Jurkat, Clone E6-1 (cell line): ENCODE results near the gene RASD1.
"Not testable (repeated sequence)": the region's sequence is repeated elsewhere in the genome, so short reads cannot be mapped to it uniquely, and the experiment has no call there.

Experiments used
- DNase-seq: peaks from one replicate; pipeline ENCODE4 v3.0.0-alpha.2; 2011; ENCODE audit warnings: low read depth, low spot score
- H3K4me3 ChIP-seq: 2 replicates; pipeline ENCODE4 v1.5.1; 2011; ENCODE audit warnings: mild to moderate bottlenecking, low read length, control low read depth, moderate library complexity

The RASD1 gene

DNA sequence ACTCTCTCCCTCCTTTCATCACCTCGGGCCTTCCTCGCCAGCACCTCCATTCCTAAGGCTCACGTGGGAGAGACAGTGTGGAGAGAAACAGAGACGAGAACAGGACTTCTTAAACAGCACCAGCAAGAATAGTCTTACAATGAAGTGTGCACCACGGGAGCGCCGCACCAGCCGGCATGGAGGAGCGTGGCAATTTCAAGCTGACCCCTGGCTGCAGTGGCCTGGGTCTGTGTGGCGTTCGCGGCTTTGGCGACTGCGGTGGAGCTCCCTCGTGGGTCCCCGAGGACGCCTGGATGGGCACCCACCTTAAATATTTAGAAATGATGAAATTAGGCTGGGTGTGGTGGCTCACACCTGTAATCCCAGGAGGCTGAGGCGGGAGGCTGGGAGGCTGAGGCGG lies 39.9 kb downstream of the RASD1 start:
- no peak overlapping the region for H3K4me3 ChIP-seq
- DNase-seq = no peak

DNA sequence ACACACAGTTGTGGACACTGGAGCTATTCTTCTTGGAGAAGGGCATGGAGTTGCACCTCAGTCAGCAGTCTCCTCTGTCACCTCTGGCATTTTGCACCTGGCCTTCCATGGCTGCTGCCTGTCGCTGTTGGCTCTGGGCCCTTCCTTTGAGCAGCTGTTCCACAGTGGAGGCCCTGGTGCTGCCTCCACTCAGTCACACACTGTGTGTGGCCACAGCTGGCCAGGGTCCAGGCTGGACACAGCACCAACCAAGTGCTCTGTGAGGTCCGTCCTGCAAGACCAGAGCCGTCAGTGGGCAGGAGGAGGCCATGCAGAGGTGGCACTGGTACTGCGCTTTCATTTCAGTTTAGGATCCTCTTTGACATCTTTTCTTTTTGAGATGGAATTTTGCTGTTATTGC lies 41.0 kb downstream of the RASD1 start:
- no peak overlapping the region for H3K4me3 ChIP-seq
- DNase-seq = no peak

DNA sequence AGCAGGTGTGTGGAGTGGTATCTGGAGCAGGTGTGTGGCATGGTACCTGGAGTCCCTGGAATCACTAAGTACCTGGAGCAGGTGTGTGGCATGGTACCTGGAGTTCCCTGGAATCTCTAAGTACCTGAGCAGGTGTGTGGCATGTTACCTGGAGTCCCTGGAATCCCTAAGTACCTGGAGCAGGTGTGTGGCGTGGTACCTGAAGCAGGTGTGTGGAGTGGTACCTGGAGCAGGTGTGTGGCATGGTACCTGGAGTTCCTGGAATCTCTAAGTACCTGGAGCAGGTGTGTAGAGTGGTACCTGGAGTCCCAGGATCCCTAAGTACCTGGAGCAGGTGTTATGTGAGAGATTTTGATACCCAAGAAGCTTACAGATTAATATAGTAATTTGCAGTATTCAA lies 41.5 kb downstream of the RASD1 start:
- DNase-seq, H3K4me3 ChIP-seq: not testable (repeated sequence)

DNA sequence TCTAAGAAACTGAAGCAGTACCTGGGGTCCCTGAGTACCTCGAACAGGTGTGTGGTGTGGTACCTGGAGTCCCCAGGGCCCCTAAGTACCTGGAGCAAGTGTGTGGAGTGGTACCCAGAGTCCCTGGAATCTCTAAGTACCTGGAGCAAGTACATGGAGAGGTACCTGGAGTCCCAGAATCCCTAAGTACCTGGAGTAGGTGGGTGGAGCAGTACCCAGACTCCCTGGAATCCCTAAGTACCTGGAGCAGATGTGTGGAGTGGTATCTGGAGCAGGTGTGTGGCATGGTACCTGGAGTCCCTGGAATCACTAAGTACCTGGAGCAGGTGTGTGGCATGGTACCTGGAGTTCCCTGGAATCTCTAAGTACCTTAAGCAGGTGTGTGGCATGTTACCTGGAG lies 41.9 kb downstream of the RASD1 start:
- no peak overlapping the region for H3K4me3 ChIP-seq
- no peak for DNase-seq

DNA sequence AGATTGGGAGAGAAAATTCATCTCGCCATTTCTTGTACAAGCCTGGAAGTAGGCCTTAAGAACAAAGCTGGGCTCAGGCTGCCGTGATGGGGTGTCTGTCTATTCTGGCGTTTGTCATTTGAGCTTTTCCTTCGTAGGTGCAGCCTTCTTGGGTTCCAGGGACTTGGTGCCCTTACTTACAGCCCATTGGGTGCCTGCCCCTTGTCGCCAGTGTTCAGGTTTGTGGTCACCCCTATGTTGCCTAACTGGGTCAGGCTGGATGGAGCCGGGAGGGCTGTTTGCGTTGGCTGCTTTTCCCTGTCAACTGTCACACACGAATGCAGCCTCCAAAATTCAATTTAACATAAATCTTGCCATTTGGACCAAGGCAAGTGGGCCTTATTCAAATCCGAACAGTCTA lies 43.1 kb downstream of the RASD1 start:
- DNase-seq = no peak
- H3K4me3 ChIP-seq = no peak overlapping the region

DNA sequence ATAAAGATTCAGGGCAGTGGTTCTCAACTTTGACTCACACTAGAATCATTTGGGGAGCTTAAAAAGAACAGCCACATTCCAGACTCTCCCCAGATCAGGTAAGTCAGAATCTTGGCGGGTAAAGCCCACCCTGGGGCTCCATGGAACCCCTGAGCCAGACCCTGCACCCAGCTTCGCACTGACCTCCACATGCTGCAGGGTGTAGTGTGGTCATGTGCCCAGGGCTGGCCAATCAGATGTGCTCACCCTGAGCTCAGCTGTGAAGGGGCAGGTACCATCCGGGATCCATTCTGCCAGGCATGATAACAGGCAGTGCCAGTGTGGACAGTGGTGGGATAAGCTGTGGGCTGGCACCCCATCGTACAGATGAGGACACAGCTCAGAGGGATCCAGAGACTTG lies 47.5 kb downstream of the RASD1 start:
- H3K4me3 ChIP-seq = no peak overlapping the region
- no peak for DNase-seq

DNA sequence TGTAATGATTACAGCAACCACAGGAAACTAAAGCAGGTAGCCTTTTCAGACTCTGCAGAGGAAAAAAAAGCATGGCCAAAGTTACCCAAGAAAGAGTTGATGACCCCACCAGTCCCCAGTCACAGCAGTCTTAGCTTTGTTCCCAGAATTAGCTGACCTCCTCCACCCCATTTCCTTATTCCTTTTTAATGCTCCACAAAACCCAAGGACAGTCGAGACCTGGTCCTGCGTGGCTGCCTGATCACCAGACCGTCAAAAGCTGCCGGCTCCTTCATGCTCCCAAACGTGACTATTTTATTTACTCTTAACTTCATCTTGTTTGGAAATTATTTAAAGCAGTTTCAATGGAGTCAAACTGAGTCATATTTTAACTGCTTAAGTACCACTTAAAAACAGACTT lies 48.1 kb downstream of the RASD1 start:
- DNase-seq = no peak
- no peak overlapping the region for H3K4me3 ChIP-seq

DNA sequence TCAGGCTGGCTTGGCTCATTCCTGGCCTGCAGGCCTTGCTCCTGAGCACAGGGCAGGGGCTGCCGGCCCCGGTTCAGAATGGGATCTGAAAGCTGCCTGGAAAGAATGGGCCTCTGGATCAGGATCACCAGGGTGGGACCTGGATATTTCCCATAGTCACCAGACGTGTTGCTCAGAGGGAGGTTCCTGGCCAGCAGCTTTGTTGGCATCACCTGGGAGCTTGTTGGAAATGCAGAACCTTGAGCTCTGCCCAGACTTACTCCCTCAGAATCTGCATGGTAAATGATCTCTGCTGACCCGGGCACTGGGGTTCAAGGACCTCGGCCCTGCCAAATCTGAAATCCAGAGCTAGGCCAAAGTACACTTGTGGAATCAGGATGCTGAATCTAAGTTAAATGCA lies 48.9 kb downstream of the RASD1 start:
- DNase-seq = no peak
- no peak overlapping the region for H3K4me3 ChIP-seq

DNA sequence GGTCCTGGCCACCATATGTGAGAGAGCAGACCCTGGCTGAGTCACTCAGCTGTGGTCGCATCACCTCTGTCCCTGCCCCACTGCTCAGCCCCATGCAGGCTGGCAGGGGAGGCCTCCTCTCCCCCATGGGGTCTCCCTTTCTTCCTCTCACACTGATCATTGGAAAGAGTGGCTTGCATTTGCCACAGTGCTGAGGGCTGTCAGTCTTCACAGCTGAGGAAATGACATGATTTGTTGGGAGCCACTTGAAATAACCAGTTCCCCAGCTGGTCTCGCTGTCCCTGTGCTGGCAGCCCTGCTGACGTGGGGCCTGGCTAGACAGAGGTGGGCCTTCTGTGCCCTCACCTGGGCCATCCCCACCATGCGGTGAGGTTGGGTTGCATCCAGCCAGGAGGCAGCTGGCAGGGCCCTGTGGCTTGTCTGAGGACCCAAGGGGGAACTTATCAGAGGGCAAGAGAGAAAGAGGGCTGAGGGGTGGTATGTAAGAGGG lies 49.5 kb downstream of the RASD1 start:
- DNase-seq = no peak
- H3K4me3 ChIP-seq = no peak overlapping the region

DNA sequence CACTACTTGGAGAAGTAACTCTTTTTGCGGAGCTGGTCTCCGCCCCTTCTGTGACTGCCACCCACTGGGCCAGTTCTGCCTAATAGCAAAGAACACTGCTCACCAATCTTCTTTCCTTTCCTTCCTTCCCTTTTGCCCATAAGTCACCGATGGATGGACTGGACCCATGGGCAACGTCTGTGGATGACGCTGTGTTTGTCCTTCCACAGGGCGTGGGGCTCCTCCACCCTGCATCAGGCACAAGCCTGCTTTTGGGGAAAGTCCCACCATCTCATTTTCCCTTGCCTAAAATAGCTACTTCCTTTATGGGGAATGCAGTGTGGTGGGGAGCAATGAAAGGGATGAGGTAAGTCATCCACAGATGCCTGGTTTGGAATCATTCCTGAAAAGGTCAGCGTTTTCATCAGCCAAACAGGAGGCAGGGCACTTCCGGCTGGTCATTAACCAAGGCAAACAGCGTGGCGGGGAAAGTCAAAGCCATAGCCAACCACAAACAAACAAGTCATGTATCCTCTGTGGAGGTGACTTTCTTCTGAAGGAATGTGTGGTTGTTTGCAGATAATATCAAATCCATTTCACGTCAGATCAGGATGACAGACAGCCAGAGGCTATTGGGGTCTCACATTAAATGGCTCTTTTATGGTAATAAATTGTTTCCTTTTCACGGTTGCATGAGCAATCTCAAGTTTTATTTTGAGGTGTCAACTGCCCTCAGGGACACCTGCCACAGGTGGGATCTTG lies 50.1 kb downstream of the RASD1 start:
- DNase-seq = no peak
- no peak overlapping the region for H3K4me3 ChIP-seq

DNA sequence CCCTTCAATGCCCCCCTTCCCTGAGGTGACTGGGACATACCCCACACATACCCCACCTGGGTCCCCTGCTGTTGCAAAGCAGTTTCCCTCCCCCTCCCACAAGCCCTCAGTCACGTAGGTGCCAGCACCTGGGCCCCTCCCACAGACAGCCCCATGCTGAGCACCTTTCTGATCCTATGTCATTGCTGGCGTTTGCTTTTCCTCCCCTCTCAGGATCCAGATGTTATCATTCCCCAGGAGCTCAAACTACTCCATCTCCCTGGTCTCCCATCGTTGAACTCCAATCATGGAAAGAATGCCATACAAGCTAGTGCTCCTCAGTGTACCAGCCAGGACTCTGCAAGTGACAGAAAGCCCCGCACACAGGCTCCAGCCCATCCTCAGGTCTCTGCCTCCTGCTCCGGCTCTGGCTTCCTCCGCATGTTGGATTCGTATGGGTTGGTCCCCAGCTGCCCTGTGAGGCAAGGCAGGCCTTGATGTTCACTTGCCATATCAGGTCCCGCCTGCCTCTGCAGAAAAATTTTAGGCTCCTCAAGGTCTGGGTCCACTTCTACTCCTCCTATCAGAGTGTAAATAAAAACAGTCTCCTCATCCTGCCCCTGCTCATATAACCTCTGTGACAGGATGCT lies 50.8 kb downstream of the RASD1 start:
- no peak for DNase-seq
- no peak overlapping the region for H3K4me3 ChIP-seq
